Suprapubic skin (tissue), 4 donors: Measurements from ENCODE around the gene TSPO2. TPM values are rescaled to one million over a fixed set of nuclear protein-coding genes. Genes with fewer than 3 reads are reported as not detected.

Source experiments
- DNase-seq, 2 donors: peaks; one replicate each; pipeline ENCODE4 v3.0.0-alpha.2; 2019; ENCODE audit warnings: low spot score in 2 of 2
- H3K27ac ChIP-seq: fragments of 200-600 bp; sonication (generic); one replicate; pipeline ENCODE4 v1.5.1; 2019
- H3K27me3 ChIP-seq: fragments of 200-600 bp; sonication (generic); one replicate; pipeline ENCODE4 v1.5.1; 2019
- H3K36me3 ChIP-seq: fragments of 200-600 bp; sonication (generic); one replicate; pipeline ENCODE4 v1.5.1; 2019
- H3K4me1 ChIP-seq: fragments of 200-600 bp; sonication (generic); one replicate; pipeline ENCODE4 v1.5.1; 2019
- H3K4me3 ChIP-seq: fragments of 200-600 bp; sonication (generic); one replicate; pipeline ENCODE4 v1.5.1; 2019; ENCODE audit warnings: mild to moderate bottlenecking
- H3K9me3 ChIP-seq: fragments of 200-600 bp; sonication (generic); one replicate; pipeline ENCODE4 v1.5.1; 2019
- EP300 ChIP-seq: sonication (generic); formaldehyde crosslinking; IDR thresholded peaks from one replicate; pipeline ENCODE4 v1.6.1; 2017; ENCODE audit warnings: antibody characterized with exemption
- POLR2A ChIP-seq, 2 donors: fragments of 450-650 bp; IDR thresholded peaks; one replicate each; pipeline ENCODE4 v1.6.1; 2017; ENCODE audit warnings: antibody characterized with exemption in 2 of 2, mild to moderate bottlenecking in 2 of 2, moderate library complexity in 2 of 2
- POLR2AphosphoS5 ChIP-seq, 3 donors: sonication (generic); formaldehyde crosslinking; IDR thresholded peaks; one replicate each; pipeline ENCODE4 v1.6.1; 2017; ENCODE audit warnings: antibody characterized with exemption in 3 of 3
- WGBS: methylation state at CpG from one replicate; pipeline ENCODE4 v1.1.5; 2018; 5-methylcytosine and 5-hydroxymethylcytosine counted together
- total RNA-seq, 4 donors: library from RNA; depleted of rRNA; stranded (reverse); fragments of >200 nt; gene quantifications; one replicate each; pipeline ENCODE4 v1.1.0, GENCODE V29; 2016
- TF ChIP-seq, protein P1 (sequence below), 2 donors: fragments of 200-600 bp in 1 of 2; fragments of 450-650 bp in 1 of 2; sonication (generic) in 1 of 2; IDR thresholded peaks; one replicate each; pipeline ENCODE4 v1.5.1; 2016 to 2019; ENCODE audit warnings: antibody characterized with exemption in 2 of 2, mild to moderate bottlenecking in 1 of 2, moderate library complexity in 1 of 2

The TSPO2 gene
- total RNA-seq, 4 donors from 2014 or later: not detected

DNA sequence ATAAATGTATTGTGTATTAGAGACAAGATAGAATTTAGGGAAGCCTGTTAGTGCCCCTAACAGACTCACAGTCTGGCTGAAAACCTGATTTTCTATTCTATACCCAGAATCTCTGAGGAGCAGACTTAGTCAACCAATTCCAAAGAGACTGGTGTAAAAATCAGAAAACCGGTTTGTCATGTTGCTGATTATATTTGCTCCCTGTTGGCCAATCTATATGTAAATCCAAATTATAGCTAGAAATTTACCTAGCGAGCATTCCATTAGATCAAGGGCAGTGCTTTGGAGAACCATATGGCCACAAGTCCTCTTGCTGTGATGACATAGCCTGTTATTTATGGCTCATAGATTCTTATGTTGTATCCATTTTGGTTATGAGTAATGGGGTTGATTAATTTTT, 35.3 kb downstream of the TSPO2 start:
- Histone ChIP-seq H3K4me1 (peaks cover 43% of the 10 kb centered on the region), H3K36me3 (peaks cover 27% of the 10 kb centered on the region), H3K4me3 (no peak overlapping the region), H3K9me3 (no peaks in the 10 kb centered on the region), H3K27me3 (no peaks in the 10 kb centered on the region), H3K27ac (no peak overlapping the region)
- no peak for DNase-seq
- TF ChIP-seq POLR2AphosphoS5 (IDR thresholded peaks at IDR 0.05): no peak
- WGBS: 66% methylated on average over 2 of the region's 2 CpGs

DNA sequence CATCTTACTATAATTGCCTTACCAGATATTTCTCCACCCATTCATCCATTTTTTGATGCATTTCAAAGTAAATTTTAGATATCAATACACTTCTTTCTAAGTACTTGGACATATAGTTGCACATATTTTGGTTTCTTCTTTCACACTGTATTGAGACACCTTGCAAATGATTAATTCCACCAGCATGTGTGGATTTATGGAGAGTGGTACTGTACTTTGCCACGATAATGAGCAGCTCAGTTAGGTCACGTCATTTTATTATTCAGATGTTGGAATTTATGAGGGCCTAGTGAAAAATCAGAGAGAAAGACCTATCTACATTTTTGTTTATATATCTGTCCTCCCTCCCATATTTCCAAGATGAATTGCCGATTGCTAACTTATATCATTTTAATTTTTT, 35.8 kb downstream of the TSPO2 start:
- no peaks in the 10 kb centered on the region for H3K9me3 ChIP-seq
- H3K27me3 ChIP-seq: no peaks in the 10 kb centered on the region
- no peak overlapping the region for H3K27ac ChIP-seq
- H3K4me3 ChIP-seq: no peak overlapping the region
- DNase-seq: no peak
- TF ChIP-seq POLR2AphosphoS5 (IDR thresholded peaks at IDR 0.05): no peak
- no peak for TF ChIP-seq POLR2A (IDR thresholded peaks at IDR 0.05)
- TF ChIP-seq, protein P1, sequence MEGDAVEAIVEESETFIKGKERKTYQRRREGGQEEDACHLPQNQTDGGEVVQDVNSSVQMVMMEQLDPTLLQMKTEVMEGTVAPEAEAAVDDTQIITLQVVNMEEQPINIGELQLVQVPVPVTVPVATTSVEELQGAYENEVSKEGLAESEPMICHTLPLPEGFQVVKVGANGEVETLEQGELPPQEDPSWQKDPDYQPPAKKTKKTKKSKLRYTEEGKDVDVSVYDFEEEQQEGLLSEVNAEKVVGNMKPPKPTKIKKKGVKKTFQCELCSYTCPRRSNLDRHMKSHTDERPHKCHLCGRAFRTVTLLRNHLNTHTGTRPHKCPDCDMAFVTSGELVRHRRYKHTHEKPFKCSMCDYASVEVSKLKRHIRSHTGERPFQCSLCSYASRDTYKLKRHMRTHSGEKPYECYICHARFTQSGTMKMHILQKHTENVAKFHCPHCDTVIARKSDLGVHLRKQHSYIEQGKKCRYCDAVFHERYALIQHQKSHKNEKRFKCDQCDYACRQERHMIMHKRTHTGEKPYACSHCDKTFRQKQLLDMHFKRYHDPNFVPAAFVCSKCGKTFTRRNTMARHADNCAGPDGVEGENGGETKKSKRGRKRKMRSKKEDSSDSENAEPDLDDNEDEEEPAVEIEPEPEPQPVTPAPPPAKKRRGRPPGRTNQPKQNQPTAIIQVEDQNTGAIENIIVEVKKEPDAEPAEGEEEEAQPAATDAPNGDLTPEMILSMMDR (IDR thresholded peaks at IDR 0.05): no peak
- no peak for TF ChIP-seq EP300
- peaks cover 43% of the 10 kb centered on the region for H3K4me1 ChIP-seq
- 88% methylated on average over 3 of the region's 3 CpGs for WGBS
- peaks cover 27% of the 10 kb centered on the region for H3K36me3 ChIP-seq

DNA sequence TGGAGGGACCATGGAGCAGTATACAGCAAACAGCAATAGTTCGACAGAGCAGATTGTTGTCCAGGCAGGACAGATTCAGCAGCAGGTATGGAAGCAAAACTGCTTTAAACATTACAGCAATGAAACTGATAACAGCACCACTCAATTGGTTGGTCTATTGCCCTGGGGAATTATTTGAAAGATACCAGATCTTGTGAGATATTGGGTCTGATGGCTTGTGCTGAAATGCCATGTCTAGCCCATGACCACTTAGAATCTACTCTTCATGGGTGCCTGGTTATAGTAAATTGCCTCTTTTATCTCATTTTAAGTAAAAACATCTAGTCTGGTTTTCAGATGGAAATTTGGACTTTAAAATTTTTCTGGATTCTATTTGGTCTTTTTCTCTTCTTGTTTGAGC, 36.8 kb downstream of the TSPO2 start:
- H3K4me1 ChIP-seq: peaks cover 40% of the 10 kb centered on the region
- no peak overlapping the region for H3K4me3 ChIP-seq
- no peaks in the 10 kb centered on the region for H3K9me3 ChIP-seq
- TF ChIP-seq EP300 (no peak), POLR2A (IDR thresholded peaks at IDR 0.05) (no peak), POLR2AphosphoS5 (IDR thresholded peaks at IDR 0.05) (no peak)
- TF ChIP-seq, protein P1 (IDR thresholded peaks at IDR 0.05): no peak
- no peaks in the 10 kb centered on the region for H3K27me3 ChIP-seq
- H3K36me3 ChIP-seq: peaks cover 35% of the 10 kb centered on the region
- no peak overlapping the region for H3K27ac ChIP-seq
- 87% methylated on average over 1 of the region's 1 CpG for WGBS
- DNase-seq: no peak

DNA sequence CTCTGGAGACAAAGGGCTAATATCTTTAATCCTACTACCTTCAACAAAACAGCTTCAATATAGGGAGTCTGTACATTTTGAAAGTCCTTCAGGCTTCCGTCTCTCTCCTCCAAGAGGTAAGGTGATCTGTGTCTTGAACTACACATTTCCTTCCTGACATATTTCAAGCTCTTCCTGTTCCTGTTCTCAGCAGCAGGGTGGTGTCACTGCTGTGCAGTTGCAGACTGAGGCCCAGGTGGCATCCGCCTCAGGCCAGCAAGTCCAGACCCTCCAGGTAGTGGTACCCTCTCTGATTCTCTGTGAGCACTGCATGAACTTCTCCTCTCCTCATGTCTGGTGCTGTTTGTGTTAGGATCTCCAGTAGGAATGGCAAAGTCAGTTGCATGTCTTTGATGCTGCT, 38.4 kb downstream of the TSPO2 start:
- no peak overlapping the region for H3K27ac ChIP-seq
- WGBS: 88% methylated on average over 2 of the region's 2 CpGs

DNA sequence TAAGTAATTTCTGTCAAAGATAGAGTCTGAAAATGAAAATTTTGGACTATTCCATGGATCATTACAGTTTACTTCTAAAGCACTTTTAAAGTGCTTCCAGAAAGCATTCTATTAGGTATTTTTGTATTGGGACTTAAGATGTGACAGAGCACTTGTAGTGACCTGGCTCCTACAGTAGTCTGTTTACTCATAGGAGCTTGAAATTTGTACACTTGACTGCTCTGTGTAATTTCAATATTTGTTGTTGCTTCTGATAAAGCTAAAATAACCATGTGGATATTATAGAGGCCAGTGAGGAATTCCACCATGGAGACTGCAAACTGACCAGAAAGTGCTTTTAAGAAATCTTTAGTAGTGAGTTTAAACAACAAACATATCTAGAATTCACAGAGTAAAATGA, 40.8 kb downstream of the TSPO2 start:
- peaks cover 64% of the 10 kb centered on the region for H3K36me3 ChIP-seq
- TF ChIP-seq EP300 (no peak), POLR2A (IDR thresholded peaks at IDR 0.05) (no peak), POLR2AphosphoS5 (IDR thresholded peaks at IDR 0.05) (no peak)
- TF ChIP-seq, protein P1 (IDR thresholded peaks at IDR 0.05): no peak
- no peak overlapping the region for H3K27ac ChIP-seq

More for the DNA sequence above, 38.4 kb downstream of the TSPO2 start:
- Histone ChIP-seq H3K4me1 (peaks cover 25% of the 10 kb centered on the region), H3K27me3 (no peaks in the 10 kb centered on the region), H3K9me3 (no peaks in the 10 kb centered on the region), H3K36me3 (peaks cover 51% of the 10 kb centered on the region), H3K4me3 (no peak overlapping the region)
- DNase-seq: no peak
- no peak for TF ChIP-seq EP300
- TF ChIP-seq POLR2A (IDR thresholded peaks at IDR 0.05): no peak
- no peak for TF ChIP-seq POLR2AphosphoS5 (IDR thresholded peaks at IDR 0.05)
- TF ChIP-seq, protein P1 (IDR thresholded peaks at IDR 0.05): no peak

DNA sequence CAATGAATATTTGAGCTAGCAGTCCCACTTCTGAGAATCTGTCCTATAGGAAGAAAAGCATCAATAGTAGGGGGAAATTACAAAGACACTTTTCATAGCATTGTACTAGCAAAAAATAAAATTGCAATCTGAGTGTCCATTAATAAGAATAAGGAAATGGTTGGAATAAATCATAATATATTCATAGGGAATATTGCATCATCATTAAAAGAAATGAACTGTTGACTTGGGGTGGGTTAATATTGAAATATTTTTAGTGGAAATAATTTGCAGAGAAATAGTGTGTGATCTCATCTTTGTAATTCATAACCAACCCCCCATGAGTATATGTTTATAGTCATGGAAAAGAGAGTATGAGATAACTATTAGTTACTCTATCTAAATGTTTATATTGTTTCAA, 42.9 kb downstream of the TSPO2 start:
- peaks cover 70% of the 10 kb centered on the region for H3K36me3 ChIP-seq
- no peak overlapping the region for H3K27ac ChIP-seq
- no peak for DNase-seq
- no peaks in the 10 kb centered on the region for H3K9me3 ChIP-seq
- TF ChIP-seq EP300 (no peak), POLR2A (IDR thresholded peaks at IDR 0.05) (no peak), POLR2AphosphoS5 (IDR thresholded peaks at IDR 0.05) (no peak)
- TF ChIP-seq, protein P1 (IDR thresholded peaks at IDR 0.05): no peak
- no peak overlapping the region for H3K4me3 ChIP-seq
- no peaks in the 10 kb centered on the region for H3K4me1 ChIP-seq
- H3K27me3 ChIP-seq: no peaks in the 10 kb centered on the region

More for the DNA sequence above, 40.8 kb downstream of the TSPO2 start:
- Histone ChIP-seq H3K27me3 (no peaks in the 10 kb centered on the region), H3K4me1 (peaks cover 3% of the 10 kb centered on the region), H3K4me3 (no peak overlapping the region), H3K9me3 (no peaks in the 10 kb centered on the region)
- no peak for DNase-seq
